HepG2 (cell line): ENCODE results near the gene MYO19. TPM values are rescaled to one million over a fixed set of nuclear protein-coding genes. Genes with fewer than 3 reads are reported as not detected.

Source experiments
- ATAC-seq: fragments of 200-7000 bp; cut with Tn5 transposase; 3 replicates; pipeline ENCODE4 v1.9.1; 2020; ENCODE audit warnings: mild to moderate bottlenecking, moderate library complexity
- BruUV-seq: library from RNA; stranded (reverse); fragments of 400-500 nt; replicated peaks from 2 replicates; lab custom pipeline; 2021; lab: Mats Ljungman, UMichigan
- CTCF ChIA-PET: fragments of 300-600 bp; formaldehyde crosslinking; extraction: SDS; loops from one replicate; lab custom pipeline; 2021; ENCODE audit warnings: low total read pairs, inconsistent platforms, low intra/inter-chr PET ratio; lab: Yijun Ruan, JAX
- POLR2A ChIA-PET: fragments of 350-600 bp; sonication (Branson Sonifier 250); formaldehyde crosslinking; loops from one replicate; lab custom pipeline; 2020; ENCODE audit warnings: antibody characterized with exemption, inconsistent platforms; lab: Yijun Ruan, JAX
- DNase-seq: peaks from one replicate; pipeline ENCODE4 v3.0.0-alpha.2; 2015; ENCODE audit warnings: low spot score
- FAIRE-seq: peaks from 3 replicates; lab custom pipeline; 2011; peaks lifted over from hg19 to GRCh38; lab: Jason Lieb, UNC
- H2AFZ ChIP-seq: one replicate; pipeline ENCODE4 v1.6.1; 2011; ENCODE audit warnings: low read length, inconsistent platforms
- H3K27ac ChIP-seq: fragments of 300-600 bp; 3 replicates; pipeline ENCODE4 v1.8.0; 2011; ENCODE audit warnings: mixed run types, mild to moderate bottlenecking, mixed read lengths, low read length, inconsistent platforms; ENCODE audit not compliant: insufficient read depth; ENCODE audit errors: extremely low read length
- H3K27me3 ChIP-seq, 2 experiments: fragments of 200-600 bp in 1 of 2; 2 replicates in 1 of 2; 3 replicates in 1 of 2; pipeline versions ENCODE4 v1.6.0 to v1.8.0; 2011; ENCODE audit warnings: low read length in 2 of 2, mild to moderate bottlenecking in 2 of 2, moderate library complexity in 2 of 2, inconsistent platforms in 1 of 2; ENCODE audit not compliant: insufficient read depth in 2 of 2, control insufficient read depth in 1 of 2
- H3K36me3 ChIP-seq, 2 experiments: fragments of 200-600 bp in 1 of 2; replicated peaks in 1 of 2; 2 replicates in 1 of 2; 3 replicates in 1 of 2; pipeline versions ENCODE4 v1.5.1 to v1.8.0; 2011; ENCODE audit warnings: low read length in 2 of 2, inconsistent platforms in 1 of 2; ENCODE audit not compliant: insufficient read depth in 2 of 2, control insufficient read depth in 1 of 2
- H3K4me1 ChIP-seq: 2 replicates; pipeline ENCODE4 v1.5.1; 2012; ENCODE audit warnings: low read length, inconsistent platforms; ENCODE audit not compliant: insufficient read depth
- H3K4me2 ChIP-seq: 2 replicates; pipeline ENCODE4 v1.6.0; 2011; ENCODE audit warnings: low read depth, low read length, inconsistent platforms
- H3K4me3 ChIP-seq, 3 experiments: fragments of 200-600 bp in 1 of 3; sonication (generic), shearing (Covaris generic) in 1 of 3; replicated peaks in 1 of 3; 2 replicates each; pipeline ENCODE4 v1.5.1; 2011 to 2016; ENCODE audit warnings: low read length in 3 of 3, inconsistent platforms in 2 of 3, low read depth in 2 of 3, mild to moderate bottlenecking in 2 of 3, control low read depth in 1 of 3, mixed read lengths in 1 of 3; ENCODE audit not compliant: insufficient read depth in 1 of 3
- H3K79me2 ChIP-seq: one replicate; pipeline ENCODE4 v1.6.1; 2011; ENCODE audit warnings: low read length, inconsistent platforms; ENCODE audit not compliant: insufficient read depth
- H3K9ac ChIP-seq: 2 replicates; pipeline ENCODE4 v1.6.0; 2011; ENCODE audit warnings: mild to moderate bottlenecking, low read depth, low read length, inconsistent platforms; ENCODE audit not compliant: insufficient read depth
- H3K9me3 ChIP-seq: 2 replicates; pipeline ENCODE4 v1.5.1; 2012; ENCODE audit warnings: mild to moderate bottlenecking, low read length
- H4K20me1 ChIP-seq: 2 replicates; pipeline ENCODE4 v1.6.0; 2011; ENCODE audit warnings: inconsistent platforms, mild to moderate bottlenecking, low read length, moderate library complexity; ENCODE audit not compliant: insufficient read depth
- AGO2 ChIP-seq: fragments of 200-400 bp; formaldehyde crosslinking; optimal IDR thresholded peaks from 2 replicates; pipeline ENCODE3; 2017; ENCODE audit warnings: mild to moderate bottlenecking, low read depth, low read length, moderate library complexity
- ATAD3A ChIP-seq: sonication (generic); formaldehyde crosslinking; IDR thresholded peaks from 2 replicates; pipeline ENCODE4 v1.4.0; 2020; ENCODE audit warnings: missing genetic modification reagents
- BCLAF1 ChIP-seq: fragments of 450-650 bp; IDR thresholded peaks from 2 replicates; pipeline ENCODE4 v1.6.1; 2017; ENCODE audit warnings: mild to moderate bottlenecking
- BHLHE40 ChIP-seq: IDR thresholded peaks from 2 replicates; pipeline ENCODE4 v1.6.1; 2011; ENCODE audit warnings: low read length, improper control_type of control experiment
- DNMT1 ChIP-seq: sonication (generic); formaldehyde crosslinking; IDR thresholded peaks from 2 replicates; pipeline ENCODE4 v1.5.1; 2020; ENCODE audit warnings: mild to moderate bottlenecking, missing genetic modification reagents
- SMYD3 ChIP-seq: sonication (generic); formaldehyde crosslinking; IDR thresholded peaks from 2 replicates; pipeline ENCODE4 v1.8.1; 2023; ENCODE audit warnings: mild to moderate bottlenecking, missing genetic modification reagents
- ZNF350 ChIP-seq: sonication (generic); formaldehyde crosslinking; IDR thresholded peaks from 2 replicates; pipeline ENCODE4 v1.4.0; 2020; ENCODE audit warnings: mild to moderate bottlenecking, low read depth, missing genetic modification reagents, borderline replicate concordance
- WGBS: methylation state at CpG from one replicate; pipeline ENCODE4 v1.1.6; 2017; ENCODE audit warnings: low lambda C conversion rate; 5-methylcytosine and 5-hydroxymethylcytosine counted together
- in situ Hi-C: cut with HindIII; loops from 2 replicates; pipeline ENCODE4 v1.10.0; 2017; ENCODE audit warnings: low pct_unique_long_range_greater_than_20kb; ENCODE audit not compliant: extremely low pct_ligation_motif_present
- intact Hi-C: fragments of 100-400 bp; cut with micrococcal nuclease; formaldehyde crosslinking; loops from one replicate; pipeline ENCODE4 v1.10.0; 2022; ENCODE audit not compliant: unreplicated experiment
- polyA plus RNA-seq, 8 experiments: library from polyadenylated mRNA; depleted of rRNA in 3 of 8; stranded (reverse) in 7 of 8; unstranded in 1 of 8; fragments of >200 nt; fragmentation: Illumina TruSeq in 4 of 8; extraction: Trizol in 4 of 8; gene quantifications; 2 replicates each; pipeline versions ENCODE4 v1.2.1 to v1.2.3, GENCODE V29; 2011 to 2016; ENCODE audit warnings: low read depth in 4 of 8, missing spikeins in 1 of 8, mixed read lengths in 1 of 8; ENCODE audit not compliant: insufficient read depth in 1 of 8
- total RNA-seq, 5 experiments: library from RNA; depleted of rRNA; stranded (reverse); fragments of >200 nt; fragmentation: Illumina TruSeq; extraction: Trizol; gene quantifications; 2 replicates each; pipeline ENCODE4 v1.2.3, GENCODE V29; 2016; ENCODE audit warnings: low read depth in 1 of 5
- TF ChIP-seq, protein P1 (sequence below): IDR thresholded peaks from 2 replicates; pipeline ENCODE4 v1.6.1; 2016; ENCODE audit warnings: low read depth
- TF ChIP-seq, protein P2 (sequence below): sonication (generic); formaldehyde crosslinking; IDR thresholded peaks from 2 replicates; pipeline ENCODE4 v1.4.0; 2020; ENCODE audit warnings: missing genetic modification reagents, borderline replicate concordance

MYO19 gene
- total and polyA plus RNA-seq, 2 of the 13 experiments (the other 11 are each of a cell fraction or from before 2014, with no cell fraction given): 75.7 to 82.3 TPM

DNA sequence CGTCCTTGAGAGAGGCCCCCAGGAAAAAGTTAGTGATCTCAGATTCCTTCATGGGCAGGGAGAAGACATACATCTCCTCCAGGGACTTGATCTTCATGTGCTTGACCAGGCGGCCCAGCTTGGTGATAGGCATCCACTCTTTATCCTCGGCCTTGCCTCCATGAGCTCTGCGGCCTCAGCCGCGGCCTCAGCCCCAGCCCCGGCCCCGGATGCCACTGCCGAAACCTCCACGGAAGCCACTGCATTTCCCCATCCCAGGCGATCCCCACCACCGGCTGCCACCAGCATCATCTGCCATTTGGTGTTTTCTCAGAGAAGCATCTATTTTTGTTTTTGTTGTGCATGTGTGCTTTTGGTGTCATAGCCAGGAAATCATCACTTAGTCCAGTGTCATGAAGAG is 40.4 kb upstream of the MYO19 start:
- ATAC-seq (no peak), FAIRE-seq (no peak), DNase-seq (no peak)
- Histone ChIP-seq H3K79me2 (peaks cover 24% of the 10 kb centered on the region), H3K9ac (no peak overlapping the region), H3K9me3 (no peaks in the 10 kb centered on the region), H3K4me3 (no peak overlapping the region), H2AFZ (no peak overlapping the region), H3K4me2 (no peak overlapping the region), H3K27ac (no peak overlapping the region), H4K20me1 (peaks cover 7% of the 10 kb centered on the region; the same call in 1 of the 2 replicates), H3K27me3 (no peaks in the 10 kb centered on the region), H3K36me3 (peaks cover 11 to 68% of the 10 kb centered on the region in 2 experiments), H3K4me1 (no peaks in the 10 kb centered on the region)
- no TSS peak for BruUV-seq
- intact Hi-C loops: no loop called here
- ChIA-PET POLR2A (no interaction called here), CTCF (no interaction called here)
- WGBS: 98% methylated on average over 10 of the region's 12 CpGs
- in situ Hi-C loops: no loop called here
- TF ChIP-seq, protein P1, sequence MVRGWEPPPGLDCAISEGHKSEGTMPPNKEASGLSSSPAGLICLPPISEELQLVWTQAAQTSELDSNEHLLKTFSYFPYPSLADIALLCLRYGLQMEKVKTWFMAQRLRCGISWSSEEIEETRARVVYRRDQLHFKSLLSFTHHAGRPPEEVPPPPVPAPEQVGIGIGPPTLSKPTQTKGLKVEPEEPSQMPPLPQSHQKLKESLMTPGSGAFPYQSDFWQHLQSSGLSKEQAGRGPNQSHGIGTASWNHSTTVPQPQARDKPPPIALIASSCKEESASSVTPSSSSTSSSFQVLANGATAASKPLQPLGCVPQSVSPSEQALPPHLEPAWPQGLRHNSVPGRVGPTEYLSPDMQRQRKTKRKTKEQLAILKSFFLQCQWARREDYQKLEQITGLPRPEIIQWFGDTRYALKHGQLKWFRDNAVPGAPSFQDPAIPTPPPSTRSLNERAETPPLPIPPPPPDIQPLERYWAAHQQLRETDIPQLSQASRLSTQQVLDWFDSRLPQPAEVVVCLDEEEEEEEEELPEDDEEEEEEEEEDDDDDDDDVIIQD: no peak
- TF ChIP-seq ZNF350: no peak
- peak; percentile 61 for TF ChIP-seq AGO2

GRCh38 chr17:36566081-36566480 is 31.4 kb upstream of the MYO19 start:
- H3K79me2 ChIP-seq: peaks cover 6% of the 10 kb centered on the region

More at GRCh38 chr17:36566081-36566480, 31.4 kb upstream of the MYO19 start:
- Histone ChIP-seq H3K4me2 (no peak overlapping the region), H3K4me1 (no peaks in the 10 kb centered on the region), H3K9ac (no peak overlapping the region)
- ATAC-seq (no peak), DNase-seq (no peak)
- TF ChIP-seq SMYD3 (CRISPR knock-in tag) (no peak), DNMT1 (CRISPR knock-in tag) (no peak), BCLAF1 (no peak), ATAD3A (no peak), BHLHE40 (no peak)
- TF ChIP-seq, protein P2, sequence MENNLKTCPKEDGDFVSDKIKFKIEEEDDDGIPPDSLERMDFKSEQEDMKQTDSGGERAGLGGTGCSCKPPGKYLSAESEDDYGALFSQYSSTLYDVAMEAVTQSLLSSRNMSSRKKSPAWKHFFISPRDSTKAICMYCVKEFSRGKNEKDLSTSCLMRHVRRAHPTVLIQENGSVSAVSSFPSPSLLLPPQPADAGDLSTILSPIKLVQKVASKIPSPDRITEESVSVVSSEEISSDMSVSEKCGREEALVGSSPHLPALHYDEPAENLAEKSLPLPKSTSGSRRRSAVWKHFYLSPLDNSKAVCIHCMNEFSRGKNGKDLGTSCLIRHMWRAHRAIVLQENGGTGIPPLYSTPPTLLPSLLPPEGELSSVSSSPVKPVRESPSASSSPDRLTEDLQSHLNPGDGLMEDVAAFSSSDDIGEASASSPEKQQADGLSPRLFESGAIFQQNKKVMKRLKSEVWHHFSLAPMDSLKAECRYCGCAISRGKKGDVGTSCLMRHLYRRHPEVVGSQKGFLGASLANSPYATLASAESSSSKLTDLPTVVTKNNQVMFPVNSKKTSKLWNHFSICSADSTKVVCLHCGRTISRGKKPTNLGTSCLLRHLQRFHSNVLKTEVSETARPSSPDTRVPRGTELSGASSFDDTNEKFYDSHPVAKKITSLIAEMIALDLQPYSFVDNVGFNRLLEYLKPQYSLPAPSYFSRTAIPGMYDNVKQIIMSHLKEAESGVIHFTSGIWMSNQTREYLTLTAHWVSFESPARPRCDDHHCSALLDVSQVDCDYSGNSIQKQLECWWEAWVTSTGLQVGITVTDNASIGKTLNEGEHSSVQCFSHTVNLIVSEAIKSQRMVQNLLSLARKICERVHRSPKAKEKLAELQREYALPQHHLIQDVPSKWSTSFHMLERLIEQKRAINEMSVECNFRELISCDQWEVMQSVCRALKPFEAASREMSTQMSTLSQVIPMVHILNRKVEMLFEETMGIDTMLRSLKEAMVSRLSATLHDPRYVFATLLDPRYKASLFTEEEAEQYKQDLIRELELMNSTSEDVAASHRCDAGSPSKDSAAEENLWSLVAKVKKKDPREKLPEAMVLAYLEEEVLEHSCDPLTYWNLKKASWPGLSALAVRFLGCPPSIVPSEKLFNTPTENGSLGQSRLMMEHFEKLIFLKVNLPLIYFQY (CRISPR knock-in tag): no peak
- TF ChIP-seq, all 625 proteins: peak for 0
- H4K20me1 ChIP-seq: no peaks in the 10 kb centered on the region
- H3K27ac ChIP-seq: no peak overlapping the region
- in situ Hi-C loops (no loop called here), intact Hi-C loops (no loop called here)
- no peak overlapping the region for H2AFZ ChIP-seq
- FAIRE-seq: no peak
- peaks cover 25 to 69% of the 10 kb centered on the region in 2 experiments for H3K36me3 ChIP-seq
- no peaks in the 10 kb centered on the region for H3K27me3 ChIP-seq
- CTCF ChIA-PET: no interaction called here
- no TSS peak for BruUV-seq
- no peaks in the 10 kb centered on the region for H3K9me3 ChIP-seq
- no peak overlapping the region for H3K4me3 ChIP-seq
- POLR2A ChIA-PET: interaction anchor here (1.0 kb wide), 1 partner anchor 31 kb away, joined by 3 read pairs; the partner anchor contains the start of genes MYO19 and PIGW
- 96% methylated on average over 4 of the region's 4 CpGs for WGBS
